Measurements from ENCODE around the gene PCBP3. TPM values are rescaled to one million over a fixed set of nuclear protein-coding genes. Genes with fewer than 3 reads are reported as not detected.

The PCBP3 gene
- total RNA-seq, 1 experiment from 2014 or later: 10.9 TPM

DNA sequence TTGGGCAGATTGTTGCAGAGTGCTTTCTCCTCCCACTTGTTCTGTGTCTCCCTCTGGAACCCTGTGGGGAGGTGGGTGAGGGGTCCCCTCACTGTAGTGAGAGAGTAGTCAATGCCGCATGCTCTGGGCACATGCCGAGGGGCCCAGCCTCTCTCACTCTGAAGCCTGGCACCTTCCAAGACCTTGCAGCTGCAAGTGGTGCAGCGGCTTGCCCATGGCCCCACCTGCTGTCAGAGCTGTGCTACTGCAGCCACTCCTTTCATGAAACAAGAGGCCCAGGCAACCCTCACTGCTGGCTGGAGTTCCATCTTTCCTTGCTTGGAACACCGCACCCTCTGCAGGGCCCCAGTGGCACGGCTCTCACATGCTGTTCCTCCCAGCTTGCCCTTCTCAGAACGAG lies 279.6 kb downstream of the PCBP3 start:
- no peaks in the 10 kb centered on the region for H4K20me1 ChIP-seq (ENCODE audit: control insufficient read depth, insufficient read depth, insufficient read length)
- no peak overlapping the region for H3K56ac ChIP-seq (ENCODE audit: insufficient read length, low read depth, low read length)
- no peak overlapping the region for H2BK12ac ChIP-seq (ENCODE audit: insufficient read length, low read depth, low read length)
- no peak overlapping the region for H2BK15ac ChIP-seq (ENCODE audit: low read depth, low read length)
- H3K4me1 Mint-ChIP-seq: 0 out of 4 replicates have a peak, but pooled peaks cover 0 to 3% of the 10 kb centered on the region in 2 experiments
- H3K23ac ChIP-seq (ENCODE audit: insufficient read length, low read depth, low read length): no peak overlapping the region
- DNase-seq: peak; percentile 80
- H3K4me2 ChIP-seq (ENCODE audit: insufficient read depth, insufficient read length, low read length): no peak overlapping the region
- H2BK120ac ChIP-seq (ENCODE audit: low read depth, low read length, poor library complexity, severe bottlenecking): no peak overlapping the region
- no peaks in the 10 kb centered on the region for H3K9me3 ChIP-seq (ENCODE audit: control insufficient read depth, low read depth, low read length)
- no peak overlapping the region for H3K4ac ChIP-seq (ENCODE audit: low read depth, low read length)
- H3K9me3 Mint-ChIP-seq: peaks cover 0 to 6% of the 10 kb centered on the region in 2 experiments; a peak in 2 of 5 replicates
- no peak overlapping the region for H4K91ac ChIP-seq (ENCODE audit: insufficient read length, low read depth, low read length)
- H3K14ac ChIP-seq (ENCODE audit: insufficient read depth, low read length): no peak overlapping the region
- H3K18ac ChIP-seq (ENCODE audit: insufficient read length, low read depth, low read length): no peak overlapping the region
- H4K8ac ChIP-seq (replicated peaks; ENCODE audit: insufficient read length, low read depth, low read length): no peak overlapping the region
- TF ChIP-seq CTCF (conservative IDR thresholded peaks at IDR 0.05): peak; percentile 80
- H3K4me3 Mint-ChIP-seq: no peak overlapping the region
- no peak overlapping the region for H2BK5ac ChIP-seq (ENCODE audit: insufficient read length, low read length)
- no CpG with 5 or more reads among the region's 6 CpGs for WGBS (ENCODE audit: extremely low coverage, insufficient read length, low lambda C conversion rate)
- no peak overlapping the region for H2BK20ac ChIP-seq (ENCODE audit: low read depth, low read length, poor library complexity, severe bottlenecking)
- H3K4me1 ChIP-seq (ENCODE audit: insufficient read depth, low read length): no peaks in the 10 kb centered on the region
- H3K9ac ChIP-seq (ENCODE audit: extremely low read depth, insufficient read length, low read length): no peak overlapping the region
- no peak overlapping the region for H3K27ac ChIP-seq (ENCODE audit: insufficient read length, low read depth, low read length)
- H4K5ac ChIP-seq (ENCODE audit: insufficient read length, low read depth, low read length): no peak overlapping the region
- H2AFZ ChIP-seq (ENCODE audit: low read length): no peak overlapping the region
- peaks cover 0 to 6% (median 4%) of the 10 kb centered on the region in 3 experiments; a peak in 2 of 7 replicates for H3K36me3 Mint-ChIP-seq (ENCODE audit: insufficient read depth in 1 of 3, low read depth in 3 of 3)
- H3K23me2 ChIP-seq (ENCODE audit: insufficient read length, low read depth, low read length, poor library complexity, severe bottlenecking): no peaks in the 10 kb centered on the region
- no peaks in the 10 kb centered on the region for H3K79me2 ChIP-seq (ENCODE audit: insufficient read depth, low read length)
- no peak overlapping the region for H2AK5ac ChIP-seq (ENCODE audit: insufficient read length, low read length)
- H3K27me3 Mint-ChIP-seq (ENCODE audit: low read depth): peaks cover 17% of the 10 kb centered on the region
- H3K27ac Mint-ChIP-seq: no peak overlapping the region
- H3K79me1 ChIP-seq (ENCODE audit: insufficient read depth, low read depth, low read length, poor library complexity, severe bottlenecking): no peaks in the 10 kb centered on the region
- H3T11ph ChIP-seq (ENCODE audit: low read length): no peak overlapping the region
- H3K27me3 ChIP-seq (ENCODE audit: insufficient read depth, low read length): no peaks in the 10 kb centered on the region
